ENCODE data around the gene HYAL4.
"Not testable (repeated sequence)": the region's sequence is repeated elsewhere in the genome, so short reads cannot be mapped to it uniquely, and the experiment has no call there.

Gene HYAL4

DNA sequence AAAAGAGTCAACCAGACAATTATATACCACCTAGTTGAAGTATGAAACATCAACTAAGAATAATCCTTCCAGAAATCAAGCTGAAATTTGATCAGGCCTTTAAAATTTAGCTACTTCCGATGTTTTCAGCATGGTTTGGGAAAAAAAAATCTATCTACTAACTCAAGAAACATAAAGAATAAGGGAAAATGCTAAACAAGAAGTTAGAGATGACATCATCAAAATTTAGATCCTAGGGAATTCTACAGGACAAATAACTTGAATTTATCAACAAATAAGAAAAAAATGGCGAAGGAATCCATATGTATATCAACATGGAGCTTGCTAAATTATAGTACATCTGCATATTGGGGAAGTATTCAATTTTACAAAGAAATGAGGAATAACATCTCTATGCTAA lies 36.3 kb downstream of the HYAL4 start:
- Histone ChIP-seq H4K8ac (ENCODE audit: low read depth, low read length) (no peak overlapping the region), H3K79me1 (ENCODE audit: low read depth, low read length) (no peaks in the 10 kb centered on the region), H3K4me2 (ENCODE audit: insufficient read depth, low read length, poor library complexity, severe bottlenecking) (no peak overlapping the region), H3K23ac (ENCODE audit: low read depth, low read length, poor library complexity) (no peak overlapping the region), H3K18ac (ENCODE audit: low read length) (no peak overlapping the region), H2BK5ac (ENCODE audit: low read length) (no peak overlapping the region), H2BK15ac (ENCODE audit: low read length) (no peak overlapping the region), H3K4ac (ENCODE audit: low read length) (no peak overlapping the region), H3K4me3 (ENCODE audit: low read length in 2 of 2) (no peak overlapping the region), H3K14ac (ENCODE audit: low read length) (no peak overlapping the region), H3K36me3 (replicated peaks in 1 of 2; ENCODE audit: control insufficient read depth in 2 of 2, insufficient read depth in 2 of 2, low read length in 2 of 2) (no peaks in the 10 kb centered on the region), H3K4me1 (ENCODE audit: control insufficient read depth in 2 of 2, insufficient read depth in 1 of 2, low read depth in 1 of 2, low read length in 2 of 2) (no peaks in the 10 kb centered on the region), H2BK12ac (ENCODE audit: low read length) (no peak overlapping the region), H3K27ac (replicated peaks; ENCODE audit: low read length) (no peak overlapping the region), H3K9ac (ENCODE audit: low read depth, low read length, poor library complexity) (no peak overlapping the region), H2AFZ (ENCODE audit: low read length) (no peak overlapping the region), H2AK5ac (ENCODE audit: low read depth, low read length) (no peak overlapping the region), H4K91ac (ENCODE audit: low read depth, low read length, poor library complexity) (no peak overlapping the region), H2BK120ac (ENCODE audit: low read depth, low read length) (no peak overlapping the region), H3K9me3 (replicated peaks in 1 of 2; ENCODE audit: control insufficient read depth in 2 of 2, insufficient read depth in 1 of 2, low read depth in 1 of 2, low read length in 2 of 2) (no peaks in the 10 kb centered on the region), H3K27me3 (ENCODE audit: control insufficient read depth in 3 of 3, insufficient read depth in 3 of 3, low read depth in 1 of 3, low read length in 3 of 3) (peaks cover 0 to 3% (median 0%) of the 10 kb centered on the region in 3 experiments)
- WGBS, 2 donors (ENCODE audit: extremely low coverage in 2 of 2, insufficient read length in 2 of 2, insufficient replicate concordance in 1 of 2) = no CpG with 5 or more reads among the region's 2 CpGs
- no peak for DNase-seq (ENCODE audit: low spot score)

DNA sequence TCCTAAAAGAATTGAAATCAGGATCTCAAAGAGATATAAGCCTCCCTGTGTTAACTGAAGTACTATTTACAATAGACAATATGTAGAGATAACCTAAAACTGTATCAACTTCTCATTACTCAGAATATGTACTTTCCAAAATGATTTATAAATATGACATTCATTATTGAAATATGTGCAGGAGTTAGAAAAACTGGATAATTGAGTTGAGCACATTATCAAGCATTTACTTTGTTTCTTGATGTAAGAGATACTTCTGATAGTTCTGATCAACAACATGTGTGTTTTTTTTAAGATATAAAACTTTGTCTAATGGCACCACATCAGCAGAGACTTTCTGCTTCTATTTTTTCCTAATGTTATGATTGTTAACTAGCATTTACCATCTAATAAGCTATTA lies 38.2 kb downstream of the HYAL4 start:
- H3K36me3 ChIP-seq (replicated peaks in 1 of 2; ENCODE audit: control insufficient read depth in 2 of 2, insufficient read depth in 2 of 2, low read length in 2 of 2) = no peaks in the 10 kb centered on the region
- H3K9me3 ChIP-seq (replicated peaks in 1 of 2; ENCODE audit: control insufficient read depth in 2 of 2, insufficient read depth in 1 of 2, low read depth in 1 of 2, low read length in 2 of 2) = no peaks in the 10 kb centered on the region
- no peak overlapping the region for H2BK12ac ChIP-seq (ENCODE audit: low read length)
- no peaks in the 10 kb centered on the region for H3K79me1 ChIP-seq (ENCODE audit: low read depth, low read length)
- no peak overlapping the region for H2AK5ac ChIP-seq (ENCODE audit: low read depth, low read length)
- no peak overlapping the region for H2BK5ac ChIP-seq (ENCODE audit: low read length)
- H4K91ac ChIP-seq (ENCODE audit: low read depth, low read length, poor library complexity) = no peak overlapping the region
- H3K9ac ChIP-seq (ENCODE audit: low read depth, low read length, poor library complexity) = no peak overlapping the region
- H3K4ac ChIP-seq (ENCODE audit: low read length) = no peak overlapping the region
- no peaks in the 10 kb centered on the region for H3K4me1 ChIP-seq (ENCODE audit: control insufficient read depth in 2 of 2, insufficient read depth in 1 of 2, low read depth in 1 of 2, low read length in 2 of 2)
- H2AFZ ChIP-seq (ENCODE audit: low read length) = no peak overlapping the region
- no peak overlapping the region for H3K23ac ChIP-seq (ENCODE audit: low read depth, low read length, poor library complexity)
- no peak overlapping the region for H3K4me2 ChIP-seq (ENCODE audit: insufficient read depth, low read length, poor library complexity, severe bottlenecking)
- H3K4me3 ChIP-seq (ENCODE audit: low read length in 2 of 2) = no peak overlapping the region
- H3K14ac ChIP-seq (ENCODE audit: low read length) = no peak overlapping the region
- no peaks in the 10 kb centered on the region for H3K27me3 ChIP-seq (ENCODE audit: control insufficient read depth in 3 of 3, insufficient read depth in 3 of 3, low read depth in 1 of 3, low read length in 3 of 3)
- H3K27ac ChIP-seq (replicated peaks; ENCODE audit: low read length) = no peak overlapping the region
- H2BK120ac ChIP-seq (ENCODE audit: low read depth, low read length) = no peak overlapping the region
- H3K18ac ChIP-seq (ENCODE audit: low read length) = no peak overlapping the region
- H4K8ac ChIP-seq (ENCODE audit: low read depth, low read length) = no peak overlapping the region
- no peak for DNase-seq (ENCODE audit: low spot score)
- no peak overlapping the region for H2BK15ac ChIP-seq (ENCODE audit: low read length)

DNA sequence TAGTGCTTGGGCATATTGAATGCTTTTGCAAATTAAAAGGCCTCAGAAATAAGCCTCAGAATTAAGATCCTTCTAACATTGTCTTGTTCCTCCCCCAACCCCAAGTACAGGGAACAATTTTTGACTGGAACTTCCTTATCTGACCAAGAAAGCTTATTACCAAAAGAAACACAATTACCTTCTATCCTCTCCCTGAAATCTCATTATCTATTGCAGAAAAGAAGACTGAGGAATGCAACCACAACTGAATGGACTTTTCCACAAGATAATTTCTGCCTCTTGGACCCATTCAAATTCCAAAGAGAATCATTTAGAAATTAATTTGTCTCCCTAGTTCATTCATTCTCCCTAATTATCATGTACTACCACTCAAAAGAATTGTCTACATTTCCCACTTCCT lies 43.2 kb downstream of the HYAL4 start:
- Histone ChIP-seq H4K8ac (ENCODE audit: low read depth, low read length) (no peak overlapping the region), H3K9me3 (replicated peaks in 1 of 2; ENCODE audit: control insufficient read depth in 2 of 2, insufficient read depth in 1 of 2, low read depth in 1 of 2, low read length in 2 of 2) (peaks cover 0 to 4% of the 10 kb centered on the region in 2 donors), H2BK15ac (ENCODE audit: low read length) (no peak overlapping the region), H3K4me1 (ENCODE audit: control insufficient read depth in 2 of 2, insufficient read depth in 1 of 2, low read depth in 1 of 2, low read length in 2 of 2) (no peaks in the 10 kb centered on the region), H3K18ac (ENCODE audit: low read length) (no peak overlapping the region), H2BK5ac (ENCODE audit: low read length) (no peak overlapping the region), H3K14ac (ENCODE audit: low read length) (no peak overlapping the region), H2AFZ (ENCODE audit: low read length) (no peak overlapping the region), H3K23ac (ENCODE audit: low read depth, low read length, poor library complexity) (no peak overlapping the region), H2AK5ac (ENCODE audit: low read depth, low read length) (no peak overlapping the region), H2BK120ac (ENCODE audit: low read depth, low read length) (no peak overlapping the region), H3K79me1 (ENCODE audit: low read depth, low read length) (no peaks in the 10 kb centered on the region), H3K4me2 (ENCODE audit: insufficient read depth, low read length, poor library complexity, severe bottlenecking) (no peak overlapping the region), H3K4ac (ENCODE audit: low read length) (no peak overlapping the region), H3K27me3 (ENCODE audit: control insufficient read depth in 3 of 3, insufficient read depth in 3 of 3, low read depth in 1 of 3, low read length in 3 of 3) (no peaks in the 10 kb centered on the region), H3K27ac (replicated peaks; ENCODE audit: low read length) (no peak overlapping the region), H3K36me3 (replicated peaks in 1 of 2; ENCODE audit: control insufficient read depth in 2 of 2, insufficient read depth in 2 of 2, low read length in 2 of 2) (no peaks in the 10 kb centered on the region), H3K4me3 (ENCODE audit: low read length in 2 of 2) (no peak overlapping the region), H3K9ac (ENCODE audit: low read depth, low read length, poor library complexity) (no peak overlapping the region), H4K91ac (ENCODE audit: low read depth, low read length, poor library complexity) (no peak overlapping the region), H2BK12ac (ENCODE audit: low read length) (no peak overlapping the region)
- no peak for DNase-seq (ENCODE audit: low spot score)

DNA sequence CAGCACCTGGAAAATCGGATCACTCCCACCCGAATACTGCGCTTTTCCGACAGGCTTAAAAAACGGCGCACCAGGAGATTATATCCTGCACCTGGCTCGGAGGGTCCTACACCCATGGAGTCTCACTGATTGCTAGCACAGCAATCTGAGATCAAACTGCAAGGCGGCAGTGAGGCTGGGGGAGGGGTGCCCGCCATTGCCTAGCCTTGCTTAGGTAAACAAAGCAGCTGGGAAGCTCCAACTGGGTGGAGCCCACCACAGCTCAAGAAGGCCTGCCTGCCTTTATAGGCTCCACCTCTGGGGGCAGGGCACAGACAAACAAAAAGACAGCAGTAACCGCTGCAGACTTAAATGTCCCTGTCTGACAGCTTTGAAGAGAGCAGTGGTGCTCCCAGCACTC lies 49.8 kb downstream of the HYAL4 start:
- not testable (repeated sequence) for H3K9me3 ChIP-seq (replicated peaks in 1 of 2; ENCODE audit: control insufficient read depth in 2 of 2, insufficient read depth in 1 of 2, low read depth in 1 of 2, low read length in 2 of 2); H4K91ac ChIP-seq (ENCODE audit: low read depth, low read length, poor library complexity); H2AFZ ChIP-seq (ENCODE audit: low read length); H3K79me1 ChIP-seq (ENCODE audit: low read depth, low read length); H3K23ac ChIP-seq (ENCODE audit: low read depth, low read length, poor library complexity); H3K4me1 ChIP-seq (ENCODE audit: control insufficient read depth in 2 of 2, insufficient read depth in 1 of 2, low read depth in 1 of 2, low read length in 2 of 2); H3K18ac ChIP-seq (ENCODE audit: low read length); H3K14ac ChIP-seq (ENCODE audit: low read length); H3K27me3 ChIP-seq (ENCODE audit: control insufficient read depth in 3 of 3, insufficient read depth in 3 of 3, low read depth in 1 of 3, low read length in 3 of 3); H3K9ac ChIP-seq (ENCODE audit: low read depth, low read length, poor library complexity); H3K36me3 ChIP-seq (replicated peaks in 1 of 2; ENCODE audit: control insufficient read depth in 2 of 2, insufficient read depth in 2 of 2, low read length in 2 of 2); H2AK5ac ChIP-seq (ENCODE audit: low read depth, low read length); H3K4me3 ChIP-seq (ENCODE audit: low read length in 2 of 2); H4K8ac ChIP-seq (ENCODE audit: low read depth, low read length); H2BK12ac ChIP-seq (ENCODE audit: low read length); H2BK120ac ChIP-seq (ENCODE audit: low read depth, low read length); DNase-seq (ENCODE audit: low spot score); H3K27ac ChIP-seq (replicated peaks; ENCODE audit: low read length); H2BK5ac ChIP-seq (ENCODE audit: low read length); H3K4ac ChIP-seq (ENCODE audit: low read length); H3K4me2 ChIP-seq (ENCODE audit: insufficient read depth, low read length, poor library complexity, severe bottlenecking); H2BK15ac ChIP-seq (ENCODE audit: low read length)
- WGBS, 2 donors (ENCODE audit: extremely low coverage in 2 of 2, insufficient read length in 2 of 2, insufficient replicate concordance in 1 of 2) = no CpG with 5 or more reads among the region's 10 CpGs

Measured in neuronal stem cell (in vitro differentiated cells).